ENCODE measurements around the gene MGST2. TPM values are rescaled to one million over a fixed set of nuclear protein-coding genes. Genes with fewer than 3 reads are reported as not detected.
"Not testable (repeated sequence)": the region's sequence is repeated elsewhere in the genome, so short reads cannot be mapped to it uniquely, and the experiment has no call there.

MGST2 gene
- total RNA-seq, 1 donor from 2014 or later: 60.2 TPM

DNA sequence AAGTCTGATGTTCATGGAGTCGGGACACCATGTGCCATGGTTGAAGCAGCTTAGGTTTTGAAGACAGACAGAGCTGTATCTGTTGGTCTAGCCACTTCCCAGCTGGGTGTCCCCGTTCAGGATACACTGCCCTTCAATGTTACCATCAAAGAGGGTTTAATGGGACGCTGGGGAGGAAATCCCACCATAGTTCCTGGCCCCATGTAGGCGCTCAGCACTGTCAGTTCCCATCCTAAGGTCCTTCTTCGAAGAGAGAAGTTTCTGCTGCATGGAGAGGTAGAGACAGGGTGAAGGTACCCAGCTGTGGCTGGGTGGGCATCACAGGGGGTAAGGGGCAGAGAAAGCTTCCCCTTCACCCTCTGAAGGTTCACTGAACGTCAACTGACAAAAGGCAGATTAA lies 3.7 kb downstream of the MGST2 start:
- DNase-seq (ENCODE audit: low read depth, low spot score): no peak

DNA sequence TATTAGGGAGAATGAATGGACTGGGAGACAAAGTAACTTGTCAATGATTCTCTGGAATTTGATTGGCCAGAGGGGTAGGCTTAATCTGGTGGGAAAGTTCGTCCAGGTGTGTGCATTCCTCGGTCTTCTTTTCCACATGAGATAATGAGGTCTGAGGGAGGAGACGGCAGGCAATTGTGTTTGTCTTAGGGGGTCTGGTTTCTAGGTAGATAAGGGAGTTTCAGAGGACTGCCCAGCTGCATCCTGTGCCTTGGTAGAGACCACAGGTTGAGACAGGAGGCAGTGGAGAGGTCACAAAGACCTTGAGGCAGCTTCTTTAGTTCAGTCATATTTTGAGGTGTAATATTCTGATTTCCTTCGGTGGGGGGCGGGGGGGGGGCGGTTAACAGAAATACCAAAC lies 4.3 kb downstream of the MGST2 start:
- DNase-seq (ENCODE audit: low read depth, low spot score): no peak

GRCh38 chr4:139670775-139671174 lies 5.2 kb downstream of the MGST2 start:
- DNase-seq (ENCODE audit: low read depth, low spot score): no peak

DNA sequence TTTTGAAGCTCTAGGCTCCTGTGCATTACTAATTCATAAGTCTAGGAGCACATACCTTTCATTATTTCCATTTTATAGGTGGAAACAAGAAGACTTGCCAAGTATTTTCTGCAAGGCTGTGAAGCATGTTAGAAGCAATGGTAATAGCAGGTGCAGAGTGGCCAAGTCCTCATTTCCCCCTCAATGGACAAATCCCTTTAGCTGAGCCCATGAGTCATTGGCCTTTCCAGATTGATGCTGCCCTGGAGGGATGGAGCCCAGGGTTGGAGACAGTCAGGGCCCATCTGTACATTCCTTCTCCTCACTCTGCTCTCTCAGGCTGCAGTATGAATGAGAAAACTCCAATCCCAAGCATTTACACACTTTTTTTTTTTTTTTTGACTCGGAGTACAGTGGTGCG lies 6.6 kb downstream of the MGST2 start:
- no peak for DNase-seq (ENCODE audit: low read depth, low spot score)

DNA sequence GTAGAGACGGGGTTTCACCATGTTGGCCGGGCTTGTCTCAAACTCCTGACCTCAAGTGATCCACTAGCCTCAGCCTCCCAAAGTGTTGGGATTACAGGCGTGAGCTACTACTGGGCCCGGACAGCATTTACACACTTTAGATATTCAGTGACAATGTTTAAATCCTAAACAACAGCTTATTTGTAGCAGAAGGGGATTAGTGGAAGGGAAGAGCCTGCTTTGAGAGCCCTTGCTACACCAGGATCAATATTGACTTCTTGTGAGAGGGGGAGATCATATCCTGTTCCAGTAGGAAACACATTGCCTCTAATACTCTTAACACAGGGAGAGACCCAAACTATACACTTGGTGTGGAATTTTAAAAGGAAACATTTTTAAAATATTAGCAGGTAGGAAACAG lies 7.1 kb downstream of the MGST2 start:
- no peak for DNase-seq (ENCODE audit: low read depth, low spot score)

- DNase-seq (ENCODE audit: low read depth, low spot score): no peak
These were observed 9.4 kb downstream of the MGST2 start for GRCh38 chr4:139674875-139675550.

GRCh38 chr4:139675651-139676050 lies 10.0 kb downstream of the MGST2 start:
- no peak for DNase-seq (ENCODE audit: low read depth, low spot score)

GRCh38 chr4:139676365-139676764 lies 10.7 kb downstream of the MGST2 start:
- DNase-seq (ENCODE audit: low read depth, low spot score): no peak

- no peak for DNase-seq (ENCODE audit: low read depth, low spot score)
These were observed 11.4 kb downstream of the MGST2 start for GRCh38 chr4:139676913-139677585.

GRCh38 chr4:139682309-139682708 lies 16.7 kb downstream of the MGST2 start:
- no peak for DNase-seq (ENCODE audit: low read depth, low spot score)

DNA sequence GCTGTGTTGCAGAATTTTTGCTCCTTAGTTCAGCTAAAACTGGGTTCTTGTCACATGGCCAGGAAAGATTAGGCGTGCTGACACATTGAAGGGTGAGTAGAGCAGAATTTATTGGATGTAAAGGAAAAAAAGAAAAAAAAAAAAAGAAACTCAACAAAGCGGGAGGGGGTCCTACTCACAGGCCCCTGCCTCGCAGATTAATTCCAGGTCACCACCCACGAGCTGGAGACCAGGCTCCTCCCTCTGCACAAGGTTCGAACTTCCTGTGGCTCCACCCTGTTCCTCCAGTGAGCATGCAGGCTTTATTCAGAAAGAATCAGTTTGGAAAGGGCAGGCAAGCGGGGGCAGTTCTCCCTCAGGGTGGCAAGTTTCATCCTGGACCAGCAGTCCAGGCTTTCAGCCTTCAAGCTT lies 17.1 kb downstream of the MGST2 start:
- no peak for DNase-seq (ENCODE audit: low read depth, low spot score)

DNA sequence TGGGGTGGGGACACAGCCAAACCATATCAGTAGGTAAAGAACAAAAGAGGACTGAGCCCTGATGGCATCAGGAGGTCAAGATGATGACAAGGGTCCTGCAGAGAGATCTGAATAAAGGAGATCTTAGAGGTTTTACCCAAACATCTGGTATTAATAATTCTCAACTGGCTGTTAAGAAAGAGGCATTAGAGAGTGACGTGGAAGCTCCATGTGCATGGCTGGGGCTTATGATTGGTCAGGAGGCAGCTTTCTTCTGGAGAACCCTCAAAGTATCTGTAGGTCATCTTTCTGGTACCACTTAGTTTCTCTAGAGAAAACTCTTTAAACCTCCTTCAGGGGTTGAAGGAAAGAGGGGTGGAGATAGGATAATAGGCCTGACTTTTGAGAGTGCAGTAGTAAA lies 18.7 kb downstream of the MGST2 start:
- DNase-seq (ENCODE audit: low read depth, low spot score): no peak

- no peak for DNase-seq (ENCODE audit: low read depth, low spot score)
These were observed 19.6 kb downstream of the MGST2 start for GRCh38 chr4:139685180-139685579.

DNA sequence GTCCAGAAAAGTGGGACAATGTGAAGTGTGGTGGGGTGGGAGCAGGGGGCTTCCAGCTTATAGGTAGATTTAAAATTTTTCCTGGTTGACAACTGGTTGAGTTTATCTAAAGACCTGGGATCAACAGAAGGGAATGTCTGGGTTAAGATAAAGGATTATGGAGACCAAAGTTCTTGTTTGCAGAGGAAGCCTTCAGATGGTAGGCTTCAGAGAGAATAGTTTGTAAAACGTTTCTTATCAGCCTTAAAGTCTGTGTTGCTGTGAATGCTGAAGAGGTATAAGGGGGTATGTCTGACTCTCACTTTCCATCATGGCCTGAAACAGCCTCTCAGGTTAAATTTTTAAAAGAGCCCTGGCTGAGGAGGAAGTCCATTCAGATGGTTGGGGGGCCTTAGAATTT lies 20.5 kb downstream of the MGST2 start:
- DNase-seq (ENCODE audit: low read depth, low spot score): no peak

DNA sequence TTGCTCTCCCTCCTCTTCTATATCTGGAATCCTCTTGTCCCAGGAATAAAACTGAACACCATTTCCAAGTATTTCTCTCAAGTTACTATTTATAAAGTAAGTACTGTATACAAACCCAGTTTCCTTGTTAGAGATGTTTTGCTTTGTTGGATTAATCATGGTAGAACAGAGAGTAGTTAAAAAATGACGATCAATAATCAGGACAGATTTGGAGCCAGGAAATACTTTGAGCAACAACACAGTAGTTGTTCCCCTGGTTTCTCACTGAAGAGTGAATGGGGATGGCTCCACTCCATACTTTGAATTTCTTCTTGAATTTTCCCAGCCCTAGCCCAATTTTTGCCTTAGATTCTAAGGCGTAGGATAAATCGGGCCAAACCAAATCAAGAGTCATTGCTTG lies 21.4 kb downstream of the MGST2 start:
- no peak for DNase-seq (ENCODE audit: low read depth, low spot score)

DNA sequence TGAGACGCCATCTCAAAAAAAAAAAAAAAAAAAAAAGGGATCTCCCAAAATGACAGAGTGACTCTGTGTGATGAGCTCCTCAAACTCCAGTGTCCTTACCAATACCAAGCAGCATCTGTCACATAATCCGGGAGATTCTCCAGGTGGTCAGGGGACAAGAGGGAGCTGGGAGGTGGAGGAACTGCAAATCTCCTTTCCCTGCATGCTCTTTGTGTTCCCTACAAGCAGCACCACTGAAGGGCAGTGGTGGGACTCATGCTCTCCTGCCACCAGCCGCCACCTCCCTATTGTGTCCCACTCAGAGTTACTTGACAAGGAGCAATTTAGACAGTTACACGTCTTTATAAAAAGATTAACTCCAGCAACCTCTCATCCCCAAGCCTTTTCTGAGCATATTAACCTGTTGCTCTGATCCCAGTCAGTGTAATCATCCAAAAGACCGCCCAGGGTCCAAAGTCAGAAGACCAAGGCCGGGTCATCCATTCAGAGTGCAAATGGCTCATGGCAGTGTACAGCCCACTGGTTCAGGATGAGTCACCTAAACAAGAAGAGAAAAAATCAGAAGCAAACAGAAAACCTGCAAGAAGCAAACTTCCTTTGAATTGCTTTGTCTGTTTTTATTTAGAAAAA lies 23.6 kb downstream of the MGST2 start:
- no peak for DNase-seq (ENCODE audit: low read depth, low spot score)

- no peak for DNase-seq (ENCODE audit: low read depth, low spot score)
These were observed 24.8 kb downstream of the MGST2 start for GRCh38 chr4:139690419-139690818.

- no peak for DNase-seq (ENCODE audit: low read depth, low spot score)
These were observed 26.8 kb downstream of the MGST2 start for GRCh38 chr4:139692309-139693012.

DNA sequence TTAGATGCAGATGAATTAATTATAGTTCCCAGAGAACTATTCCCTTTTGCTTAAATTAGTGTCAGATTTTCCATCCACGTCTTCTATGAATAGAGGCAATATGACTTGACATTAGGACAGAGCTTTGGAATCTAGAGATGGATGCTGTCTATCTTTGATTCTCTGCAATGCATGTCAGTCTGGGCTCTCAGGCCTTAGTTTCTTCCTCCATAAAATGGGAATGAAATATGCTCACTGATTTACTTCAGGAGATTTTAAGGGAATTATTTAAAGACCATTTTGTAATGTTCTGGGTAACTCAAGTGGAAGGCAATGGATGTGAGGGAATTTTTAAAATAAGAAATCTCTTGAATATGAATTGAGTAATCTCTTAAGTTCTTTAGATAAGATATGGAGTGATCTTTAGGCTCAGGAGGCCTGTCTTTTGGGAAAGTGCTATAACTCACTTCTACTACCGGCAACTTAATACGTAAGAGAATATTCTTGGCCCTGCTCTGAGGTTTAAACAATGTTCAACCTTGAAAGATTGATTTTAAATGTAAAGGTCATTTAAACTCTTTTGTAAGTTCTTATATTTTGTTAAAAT lies 29.0 kb downstream of the MGST2 start:
- no peak for DNase-seq (ENCODE audit: low read depth, low spot score)

DNA sequence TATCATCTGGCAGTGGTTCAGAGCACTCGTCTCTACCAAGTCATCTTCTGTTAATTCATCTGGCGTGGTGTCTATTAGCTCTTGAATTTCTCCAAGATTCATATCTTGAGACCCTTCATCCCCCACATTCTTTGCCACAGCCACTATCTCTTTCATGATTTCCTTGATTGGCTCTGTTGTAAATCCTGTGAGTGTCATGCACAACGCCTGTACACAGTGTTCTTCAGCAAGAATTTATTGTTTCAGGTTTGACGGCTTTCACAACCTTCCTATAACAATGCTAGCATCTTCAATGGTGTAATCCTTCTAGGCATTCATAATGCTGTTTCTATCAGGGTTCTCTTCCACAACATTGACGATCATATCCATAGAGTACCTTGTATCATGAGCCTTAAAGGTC lies 30.9 kb downstream of the MGST2 start:
- DNase-seq (ENCODE audit: low read depth, low spot score): no peak

GRCh38 chr4:139698167-139698925 lies 32.7 kb downstream of the MGST2 start:
- not testable (repeated sequence) for DNase-seq (ENCODE audit: low read depth, low spot score)
